ENCODE measurements around the gene RELL2.

RELL2 gene

GRCh38 chr5:141640698-141641097 is 3.9 kb downstream of the RELL2 start:
- no peaks in the 10 kb centered on the region for H3K27me3 ChIP-seq (ENCODE audit: insufficient read depth, poor library complexity, severe bottlenecking)
- no peak for TF ChIP-seq REST (IDR thresholded peaks at IDR 0.05; ENCODE audit: insufficient replicate concordance, low read depth)
- no peak for TF ChIP-seq SPI1 (IDR thresholded peaks at IDR 0.05; ENCODE audit: borderline replicate concordance, low read depth)
- no peak overlapping the region for H3K4me3 ChIP-seq (replicated peaks; ENCODE audit: insufficient read depth, low read length)
- H3K27ac ChIP-seq (replicated peaks) = no peak overlapping the region
- DNase-seq (ENCODE audit: low read depth in 1 of 2, low spot score in 1 of 2) = no peak

- H3K27ac ChIP-seq (replicated peaks) = no peak overlapping the region
- H3K27me3 ChIP-seq (ENCODE audit: insufficient read depth, poor library complexity, severe bottlenecking) = no peaks in the 10 kb centered on the region
- TF ChIP-seq POLR2AphosphoS5 (IDR thresholded peaks at IDR 0.05; ENCODE audit: low read depth) = no peak
- TF ChIP-seq GABPA (IDR thresholded peaks at IDR 0.05; ENCODE audit: low read depth) = no peak
- no peak for TF ChIP-seq CTCF (IDR thresholded peaks at IDR 0.05; ENCODE audit: insufficient read depth, low read length)
- no peak for TF ChIP-seq REST (IDR thresholded peaks at IDR 0.05; ENCODE audit: insufficient replicate concordance, low read depth)
- no peak for TF ChIP-seq SPI1 (IDR thresholded peaks at IDR 0.05; ENCODE audit: borderline replicate concordance, low read depth)
- H3K4me3 ChIP-seq (replicated peaks; ENCODE audit: insufficient read depth, low read length) = no peak overlapping the region
- DNase-seq (ENCODE audit: low read depth in 1 of 2, low spot score in 1 of 2) = no peak
Measured at GRCh38 chr5:141641634-141642267, 5.0 kb downstream of the RELL2 start.

GRCh38 chr5:141646026-141646425 is 9.2 kb downstream of the RELL2 start:
- Histone ChIP-seq H3K27me3 (ENCODE audit: insufficient read depth, poor library complexity, severe bottlenecking) (no peaks in the 10 kb centered on the region), H3K27ac (replicated peaks) (no peak overlapping the region), H3K4me3 (replicated peaks; ENCODE audit: insufficient read depth, low read length) (no peak overlapping the region)
- TF ChIP-seq SPI1 (IDR thresholded peaks at IDR 0.05; ENCODE audit: borderline replicate concordance, low read depth) = no peak
- no peak for TF ChIP-seq CTCF (IDR thresholded peaks at IDR 0.05; ENCODE audit: insufficient read depth, low read length)
- TF ChIP-seq GABPA (IDR thresholded peaks at IDR 0.05; ENCODE audit: low read depth) = no peak
- TF ChIP-seq POLR2AphosphoS5 (IDR thresholded peaks at IDR 0.05; ENCODE audit: low read depth) = no peak
- no peak for TF ChIP-seq REST (IDR thresholded peaks at IDR 0.05; ENCODE audit: insufficient replicate concordance, low read depth)
- DNase-seq (ENCODE audit: low read depth in 1 of 2, low spot score in 1 of 2) = no peak
